HG03039 (cell line): ENCODE data around the gene AMPH.

Source experiments
- ATAC-seq: cut with Tn5 transposase; IDR thresholded peaks from one replicate; pipeline ENCODE4 v1.9.1; 2021; ENCODE audit warnings: mild to moderate bottlenecking, moderate library complexity; ENCODE audit not compliant: unreplicated experiment

Gene AMPH

DNA sequence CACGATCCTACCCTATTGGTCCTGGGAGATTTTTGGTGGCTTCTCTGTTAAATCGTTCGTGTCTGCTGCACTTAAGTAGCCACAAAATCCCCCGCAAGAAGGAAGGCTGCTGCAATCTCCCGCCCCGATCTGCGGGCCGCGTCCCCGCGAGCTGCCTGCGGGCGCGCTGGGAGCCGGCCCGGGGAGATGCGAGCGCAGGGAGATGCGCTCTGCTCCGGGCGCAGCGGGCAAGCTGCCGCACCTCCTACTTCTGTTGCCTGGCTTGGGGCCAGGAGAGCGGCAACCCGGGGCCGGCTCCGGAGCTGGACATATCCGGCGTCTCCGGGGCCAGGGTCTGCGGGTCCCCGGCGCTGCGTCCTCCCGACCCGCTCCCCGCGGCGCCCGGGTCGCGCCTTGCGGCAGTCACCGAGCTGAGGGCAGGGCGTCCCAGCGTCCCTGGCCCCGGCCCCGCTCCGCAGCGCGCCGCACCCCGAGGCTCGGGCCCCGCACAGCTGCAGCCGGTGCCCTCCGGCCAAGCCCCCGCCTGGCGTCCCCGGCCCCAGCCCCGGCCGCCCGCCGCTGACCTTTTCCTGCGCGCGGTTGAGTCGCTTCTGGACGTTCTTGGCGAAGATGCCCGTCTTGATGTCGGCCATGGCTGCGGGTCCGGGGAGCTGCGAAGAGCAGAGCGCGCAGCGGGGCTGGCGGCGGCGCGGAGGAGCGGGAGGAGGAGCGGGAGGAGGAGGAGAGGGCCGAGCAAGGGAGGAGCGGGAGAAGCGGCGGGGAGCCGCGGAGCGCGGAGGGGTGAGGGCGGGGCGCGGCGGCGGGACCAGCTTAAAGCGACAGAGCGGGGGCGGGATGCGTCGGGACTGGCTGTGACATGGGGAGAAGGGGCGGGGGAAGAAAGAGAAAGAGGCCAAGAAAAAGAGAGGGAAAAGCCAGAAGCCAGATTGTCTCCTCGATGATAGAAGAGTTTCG, at the start of gene AMPH:
TSS of gene AMPH (minus strand) at position 654 of the 954 bp plus-strand sequence. CDS start at position 632, 22 bp downstream.
- ATAC-seq, result no peak

DNA sequence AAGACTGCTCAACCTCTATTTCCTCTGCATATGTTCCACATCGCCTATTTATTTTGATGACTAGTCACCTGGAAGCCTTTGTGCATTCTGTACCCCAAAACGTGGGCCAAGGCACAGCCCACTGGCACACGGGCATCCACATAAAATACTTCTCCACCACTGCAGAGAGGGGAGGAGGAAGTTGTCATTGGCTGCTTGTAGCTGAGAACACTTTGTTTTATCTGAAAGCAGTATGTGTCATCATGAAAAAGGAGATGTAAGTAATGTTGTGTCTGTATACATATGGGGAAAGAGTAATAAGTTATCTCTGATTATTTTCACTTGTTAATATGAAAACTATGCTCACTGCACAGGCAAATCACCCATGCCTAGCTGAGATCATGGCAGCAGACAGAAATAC, 48.2 kb upstream of the AMPH start:
- no peak for ATAC-seq

DNA sequence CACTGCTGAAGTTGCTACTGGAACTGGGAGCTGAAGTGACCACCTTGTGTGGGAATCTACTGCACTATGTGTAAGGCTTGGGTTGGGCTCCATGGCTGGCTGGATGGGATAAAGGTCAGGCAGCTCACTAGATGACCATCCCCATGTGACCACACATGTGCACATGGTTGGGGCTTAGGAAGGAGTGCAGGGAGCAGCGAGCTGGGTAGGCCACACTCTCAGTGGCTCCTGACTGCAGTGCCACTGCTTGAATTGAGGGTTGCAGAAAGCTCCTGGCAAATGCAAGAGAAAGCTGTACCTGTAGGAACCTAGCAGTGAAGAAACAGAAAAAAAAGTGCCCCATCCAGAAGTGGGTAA, 47.5 kb upstream of the AMPH start:
- no peak for ATAC-seq

DNA sequence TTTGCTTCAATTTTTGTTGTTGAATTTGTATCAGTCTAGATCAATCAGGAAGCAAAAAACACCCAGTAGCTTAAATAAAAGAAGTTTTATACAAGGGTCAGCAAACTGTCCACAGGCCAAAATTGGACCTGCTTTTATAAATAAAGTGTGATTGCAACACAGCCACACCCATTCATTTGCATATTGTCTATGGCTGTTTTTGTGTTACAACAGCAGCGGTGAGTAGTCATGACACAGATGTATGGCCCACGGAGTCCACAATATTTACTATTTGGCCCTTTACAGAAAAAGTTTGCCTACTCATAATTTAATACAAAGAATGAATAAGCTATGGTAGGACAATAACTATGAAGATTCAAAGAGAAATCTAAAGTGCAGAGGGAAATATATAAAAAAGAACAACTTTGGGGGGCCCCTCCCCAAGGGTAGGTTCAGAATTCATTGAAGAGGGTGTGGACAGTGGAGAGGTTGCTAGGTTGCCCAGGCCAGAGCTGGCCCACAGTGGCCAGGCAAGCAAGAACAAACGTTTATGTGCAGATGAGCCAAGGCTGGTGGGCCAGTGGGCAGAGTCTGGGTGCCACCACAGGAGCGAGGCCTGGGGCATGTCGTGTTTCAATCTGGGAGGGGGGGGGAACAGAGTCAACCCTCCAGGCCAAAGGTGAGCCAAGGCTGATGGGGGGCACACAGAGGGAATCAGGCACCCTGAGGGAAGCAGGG, 47.0 kb upstream of the AMPH start:
- no peak for ATAC-seq

DNA sequence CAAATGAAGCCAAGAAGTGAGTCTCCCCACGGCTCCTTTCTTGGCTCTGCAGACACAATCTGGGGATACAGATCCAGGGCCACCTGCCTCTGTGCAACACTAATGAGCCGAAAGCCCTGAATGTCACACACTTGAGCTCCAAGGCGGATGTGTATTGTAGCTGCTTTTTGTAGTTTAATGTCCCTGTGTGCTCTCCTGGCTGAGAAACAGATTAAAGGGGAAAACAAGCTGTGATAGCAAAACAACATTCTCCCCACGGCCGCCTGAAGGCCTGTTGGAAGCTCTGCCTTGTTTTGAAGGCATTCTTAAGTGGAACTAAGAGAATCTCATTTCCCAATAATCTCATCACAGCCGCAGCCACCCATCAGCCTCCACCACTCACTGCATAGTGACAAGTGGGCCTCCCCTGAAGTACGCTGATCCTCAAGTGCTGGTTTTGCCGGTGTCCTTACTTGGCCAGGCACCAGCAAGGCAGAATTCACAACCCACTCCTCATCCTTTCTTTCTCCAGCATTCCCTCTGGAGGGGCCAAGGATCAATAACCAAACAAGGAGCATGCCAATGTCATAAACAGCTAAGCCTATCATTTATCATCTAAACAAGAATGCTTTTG, 44.4 kb upstream of the AMPH start:
- ATAC-seq, result no peak

DNA sequence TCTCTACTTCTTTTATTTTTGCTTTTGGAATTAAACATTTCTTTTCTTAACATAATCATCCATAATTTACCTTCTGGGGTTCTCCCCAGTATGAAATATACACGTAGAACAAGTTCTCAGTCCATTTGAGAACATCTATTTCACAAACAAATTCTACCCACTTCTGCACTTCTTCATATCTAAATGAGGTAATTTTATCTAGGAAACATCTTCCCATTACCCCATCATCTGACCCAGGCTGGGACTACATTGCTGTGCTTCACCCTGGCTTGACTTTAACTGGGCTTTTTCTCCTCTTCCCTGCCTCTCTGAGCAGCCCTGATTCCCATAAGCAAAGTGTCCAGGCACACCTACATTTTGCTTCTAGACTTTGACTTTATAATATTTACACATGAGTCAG, 43.3 kb upstream of the AMPH start:
- ATAC-seq, result no peak

DNA sequence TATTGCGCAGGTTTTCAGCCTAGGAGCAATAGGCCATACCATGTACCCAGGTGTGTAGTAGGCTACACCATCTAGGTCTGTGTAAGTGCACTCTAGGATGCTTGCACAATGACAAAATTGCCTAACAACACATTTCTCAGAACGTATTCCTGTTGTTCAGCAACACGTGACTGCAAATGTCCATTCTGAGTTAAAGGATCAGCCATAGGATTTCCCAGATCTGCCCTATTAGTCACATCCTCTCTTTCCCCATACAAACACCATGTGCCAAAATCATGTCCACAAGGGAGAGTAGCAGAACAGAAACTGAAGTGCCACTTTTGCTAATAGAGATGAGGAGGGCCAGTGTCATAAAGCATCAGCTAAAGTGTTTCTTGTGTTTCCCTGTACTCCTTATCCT, 42.6 kb upstream of the AMPH start:
- ATAC-seq, result no peak

DNA sequence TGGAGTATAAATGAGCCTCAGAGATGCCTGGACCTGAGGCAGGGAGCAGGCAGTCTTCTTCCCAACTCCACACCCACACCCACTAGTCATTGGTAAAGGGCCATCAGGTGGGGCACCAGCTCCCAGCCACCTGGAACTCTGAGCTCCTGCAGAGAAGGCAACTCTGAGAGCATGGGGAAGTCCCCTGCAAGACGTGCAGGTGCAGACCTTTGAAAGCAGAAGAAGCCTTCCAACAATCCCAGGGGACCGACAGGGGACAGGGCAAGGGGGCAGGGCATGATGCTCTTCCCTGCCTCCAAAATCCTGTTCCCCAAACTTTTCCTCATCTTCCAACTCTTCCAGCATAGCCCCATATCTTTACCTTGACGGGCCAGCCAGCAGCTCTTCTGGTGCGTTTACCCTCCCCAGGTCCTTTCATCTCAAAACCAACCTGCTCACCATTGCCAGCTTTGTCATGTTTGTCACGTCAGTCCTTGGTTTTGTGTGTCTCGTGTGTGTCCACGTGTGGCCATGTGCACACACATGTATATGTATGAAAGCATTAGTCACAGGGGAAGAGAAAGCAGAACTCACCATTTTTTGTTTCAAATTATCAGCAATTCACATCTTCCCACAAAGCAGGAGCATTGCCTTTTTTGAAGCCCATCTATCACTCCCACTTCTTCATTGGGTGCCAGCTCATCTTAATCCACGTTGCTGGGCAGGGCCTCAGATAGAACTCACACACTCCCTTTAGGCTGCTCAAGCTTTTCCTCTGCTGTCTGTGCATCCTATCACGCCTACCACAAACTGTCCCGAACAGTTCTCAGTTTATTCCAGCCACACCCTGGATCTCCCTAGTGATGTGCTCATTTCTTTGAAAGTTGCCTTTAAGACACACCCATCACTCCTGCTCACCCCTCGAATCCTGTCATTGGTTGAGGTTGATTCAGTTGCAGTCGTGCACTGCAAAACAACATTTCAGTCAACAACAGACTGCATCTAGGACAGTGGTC, 41.0 kb upstream of the AMPH start:
- no peak for ATAC-seq

DNA sequence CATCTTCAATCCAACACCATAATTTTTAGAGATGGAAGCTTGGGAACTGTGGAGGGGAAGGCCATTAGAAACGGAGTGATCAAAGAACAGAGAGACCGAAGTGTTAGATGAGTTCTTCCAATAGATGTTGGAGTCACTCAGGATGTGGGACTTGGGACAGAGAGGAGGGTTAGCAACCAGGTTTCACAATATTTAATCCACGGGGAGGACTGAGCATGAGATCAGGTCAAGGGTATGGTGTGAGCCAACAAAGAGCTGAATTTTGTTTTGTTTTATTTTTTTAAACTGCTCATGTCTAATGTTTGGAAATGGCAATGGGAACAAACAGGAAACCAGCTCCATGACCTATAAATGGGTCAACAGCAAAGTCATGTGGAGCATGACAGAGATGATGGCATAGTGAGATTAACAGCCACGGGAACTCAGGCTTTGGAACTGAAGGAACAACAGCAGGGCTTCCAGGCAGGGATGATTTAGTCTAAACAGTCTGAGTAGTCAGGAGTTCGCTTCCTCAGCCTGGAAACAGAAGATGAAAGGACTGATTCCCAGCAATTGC, 38.9 kb upstream of the AMPH start:
- no peak for ATAC-seq

DNA sequence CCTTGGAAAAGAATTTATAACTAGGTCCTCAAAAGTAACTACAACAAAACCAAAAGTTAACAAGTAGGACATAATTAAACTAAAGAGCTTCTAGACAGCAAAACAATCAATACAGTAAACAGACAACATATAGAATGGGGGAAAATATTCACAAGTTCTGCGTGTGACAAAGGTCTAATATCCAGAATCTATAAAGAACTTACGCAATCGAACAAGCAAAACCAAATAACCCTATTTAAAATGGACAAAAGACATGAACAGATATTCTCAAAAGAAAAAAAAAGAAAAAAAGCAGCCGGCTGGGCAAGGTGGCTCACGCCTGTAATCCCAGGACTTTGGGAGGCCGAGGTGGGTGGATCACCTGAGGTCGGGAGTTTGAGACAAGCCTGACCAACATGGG, 33.8 kb upstream of the AMPH start:
- no peak for ATAC-seq

DNA sequence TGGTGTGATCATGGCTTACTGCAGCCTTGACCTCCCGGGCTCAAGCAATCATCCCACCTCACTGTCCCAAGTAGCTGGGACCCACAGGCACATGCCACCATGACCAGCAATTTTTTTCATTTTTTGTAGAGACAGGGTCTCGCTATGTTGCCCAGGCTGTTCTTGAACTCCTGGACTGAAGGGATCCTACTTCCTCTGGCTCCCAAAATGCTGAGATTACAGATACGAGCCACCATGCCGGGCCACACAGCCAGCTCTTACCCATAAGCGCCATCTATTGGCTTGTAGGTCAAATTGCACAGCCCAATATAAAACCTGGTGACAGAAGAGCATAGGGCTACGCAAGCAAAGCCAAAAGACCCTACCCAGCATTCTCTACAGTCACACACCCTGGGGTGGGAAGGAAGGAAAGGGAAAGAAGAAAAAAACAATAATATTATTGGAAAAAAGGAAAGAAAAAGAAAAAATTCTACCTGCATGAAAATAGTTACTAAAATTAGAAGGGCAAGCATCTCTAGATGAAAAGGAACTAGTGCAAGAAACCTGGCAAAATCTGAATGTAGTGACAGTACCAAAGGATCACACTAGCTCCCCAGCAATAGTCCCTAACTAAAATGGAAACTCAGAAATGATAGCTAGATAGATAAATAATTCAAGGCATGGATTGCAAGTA, 29.4 kb upstream of the AMPH start:
- ATAC-seq, result no peak

DNA sequence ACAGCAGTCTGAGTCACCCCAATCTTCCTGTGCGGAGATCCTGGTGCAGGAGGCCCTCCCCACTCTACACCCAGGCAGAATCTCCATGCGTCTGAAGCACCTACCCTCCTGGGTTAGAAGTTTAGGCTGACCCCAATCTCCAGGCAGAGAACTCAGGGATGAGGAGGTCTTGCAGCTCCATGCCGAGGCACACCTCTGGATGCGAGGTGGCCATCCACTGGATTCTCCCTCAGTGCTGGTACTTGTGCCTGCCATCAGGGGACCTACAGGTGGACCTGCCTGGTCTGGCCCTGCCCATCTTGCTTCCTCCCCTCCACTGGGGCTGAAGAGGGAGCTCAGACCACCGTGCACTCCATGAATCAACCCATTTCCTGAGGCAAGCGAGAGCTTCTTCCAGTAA, 28.8 kb upstream of the AMPH start:
- ATAC-seq, result no peak

DNA sequence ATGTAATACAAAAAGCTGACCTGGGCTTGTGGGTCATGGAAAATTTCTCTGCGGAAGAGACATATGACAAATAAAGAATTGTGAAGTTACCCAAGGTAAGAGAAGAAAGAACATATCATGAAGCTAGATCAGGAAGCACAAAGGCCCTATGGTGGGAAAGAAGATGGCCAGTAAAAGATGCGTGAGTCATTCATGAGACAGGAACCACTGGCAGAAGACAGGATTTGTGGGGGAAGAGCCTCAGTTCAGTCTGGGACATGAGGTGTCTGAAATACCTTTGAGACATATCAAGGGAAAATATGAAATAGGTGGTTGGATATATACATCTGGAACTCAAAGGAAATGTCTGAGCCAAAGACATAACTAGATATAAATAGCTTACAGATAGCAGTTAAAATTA, 27.7 kb upstream of the AMPH start:
- ATAC-seq, result no peak

DNA sequence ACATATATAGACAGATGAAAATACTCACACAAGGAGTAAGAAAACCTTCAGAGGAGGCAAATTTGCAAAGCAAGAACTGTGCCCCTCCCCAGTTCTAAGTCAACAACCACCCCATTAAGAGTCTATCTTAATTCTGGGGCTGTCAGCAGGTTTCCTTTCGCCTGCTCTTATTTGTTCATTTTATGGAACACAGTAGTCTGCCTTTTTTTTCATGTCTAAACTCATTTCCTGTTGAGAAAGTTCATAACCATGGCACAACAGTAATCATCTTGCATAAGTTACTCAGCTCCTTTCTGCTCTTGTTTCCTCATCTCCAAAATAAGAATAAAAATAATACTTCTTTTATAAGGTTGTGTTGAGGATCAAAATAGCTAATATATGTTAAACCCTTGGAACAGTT, 25.8 kb upstream of the AMPH start:
- ATAC-seq, result no peak

DNA sequence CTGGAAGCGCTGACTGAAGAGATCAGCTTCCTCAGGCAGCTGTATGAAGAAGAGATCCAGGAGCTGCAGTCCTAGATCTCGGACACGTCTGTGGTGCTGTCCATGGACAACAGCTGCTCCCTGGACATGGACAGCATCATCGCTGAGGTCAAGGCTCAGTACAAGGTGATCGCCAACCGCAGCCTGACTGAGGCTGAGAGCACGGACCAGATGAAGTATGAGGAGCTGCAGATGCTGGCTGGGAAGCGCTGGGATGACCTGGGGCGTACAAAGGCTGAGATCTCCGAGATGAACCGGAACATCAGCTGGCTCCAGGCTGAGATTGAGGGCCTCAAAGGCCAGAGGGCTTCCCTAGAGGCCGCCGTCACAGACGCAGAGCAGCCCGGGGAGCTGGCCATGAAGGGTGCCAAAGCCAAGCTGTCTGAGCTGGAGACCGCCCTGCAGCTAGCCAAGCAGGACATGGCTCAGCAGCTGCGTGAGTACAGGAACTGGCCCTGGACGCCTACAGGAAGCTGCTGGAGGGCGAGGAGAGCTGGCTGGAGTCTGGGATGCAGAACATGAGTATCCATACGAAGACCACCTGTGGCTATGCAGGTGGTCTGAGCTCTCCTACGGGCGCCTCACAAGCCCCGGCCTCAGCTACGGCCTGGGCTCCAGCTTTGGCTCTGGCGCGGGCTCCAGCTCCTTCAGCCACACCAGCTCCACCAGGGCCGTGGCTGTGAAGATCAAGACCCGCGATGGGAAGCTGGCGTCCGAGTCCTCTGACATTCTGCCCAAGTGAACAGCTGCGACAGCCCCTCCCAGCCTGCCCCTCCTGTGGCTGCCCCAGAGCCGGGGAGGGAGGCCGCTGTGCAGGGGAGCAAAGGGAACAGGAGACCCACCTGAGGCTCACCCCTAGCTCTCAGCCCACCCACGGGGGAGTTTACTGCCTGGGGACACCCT, 24.9 kb upstream of the AMPH start:
- no peak for ATAC-seq

DNA sequence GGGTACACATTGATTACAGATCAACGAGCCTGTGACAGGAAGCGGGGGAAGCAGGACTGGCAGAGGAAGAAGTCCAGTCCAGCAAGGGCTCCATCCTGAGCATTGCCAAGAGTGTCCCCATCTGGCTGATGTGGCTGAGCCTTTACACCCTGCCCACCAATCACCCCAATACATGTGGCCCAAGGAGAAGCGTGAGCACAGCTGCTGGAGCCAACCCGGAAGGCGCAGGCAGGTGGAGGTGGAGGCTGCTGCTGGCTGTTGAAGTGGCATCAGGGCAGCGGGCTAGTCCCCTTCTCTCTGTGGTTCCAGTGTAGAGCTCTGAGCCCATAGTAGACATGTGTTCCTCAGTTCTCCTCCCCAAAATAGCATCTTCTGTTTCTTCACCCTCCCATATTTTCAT, 6.8 kb upstream of the AMPH start:
- ATAC-seq, result no peak

DNA sequence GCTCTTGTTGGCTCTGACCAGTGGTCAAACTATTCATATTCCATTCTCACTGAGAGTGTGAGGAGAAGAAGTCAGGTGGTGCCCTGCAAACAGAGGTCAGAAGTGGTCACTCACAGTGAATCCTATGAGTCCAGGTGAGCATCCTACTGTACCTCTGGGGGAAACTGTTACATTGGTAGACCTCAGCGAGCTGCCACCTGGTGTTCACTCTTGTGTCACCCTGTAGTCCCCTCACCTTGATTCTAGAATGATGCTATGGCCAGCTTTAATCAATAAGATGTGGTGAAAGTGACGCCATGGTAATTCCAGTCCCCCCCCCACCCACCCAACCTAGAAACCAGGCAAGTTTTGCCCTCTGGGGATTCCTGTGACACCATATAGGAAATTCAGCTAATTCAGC, 1.2 kb upstream of the AMPH start:
- no peak for ATAC-seq

DNA sequence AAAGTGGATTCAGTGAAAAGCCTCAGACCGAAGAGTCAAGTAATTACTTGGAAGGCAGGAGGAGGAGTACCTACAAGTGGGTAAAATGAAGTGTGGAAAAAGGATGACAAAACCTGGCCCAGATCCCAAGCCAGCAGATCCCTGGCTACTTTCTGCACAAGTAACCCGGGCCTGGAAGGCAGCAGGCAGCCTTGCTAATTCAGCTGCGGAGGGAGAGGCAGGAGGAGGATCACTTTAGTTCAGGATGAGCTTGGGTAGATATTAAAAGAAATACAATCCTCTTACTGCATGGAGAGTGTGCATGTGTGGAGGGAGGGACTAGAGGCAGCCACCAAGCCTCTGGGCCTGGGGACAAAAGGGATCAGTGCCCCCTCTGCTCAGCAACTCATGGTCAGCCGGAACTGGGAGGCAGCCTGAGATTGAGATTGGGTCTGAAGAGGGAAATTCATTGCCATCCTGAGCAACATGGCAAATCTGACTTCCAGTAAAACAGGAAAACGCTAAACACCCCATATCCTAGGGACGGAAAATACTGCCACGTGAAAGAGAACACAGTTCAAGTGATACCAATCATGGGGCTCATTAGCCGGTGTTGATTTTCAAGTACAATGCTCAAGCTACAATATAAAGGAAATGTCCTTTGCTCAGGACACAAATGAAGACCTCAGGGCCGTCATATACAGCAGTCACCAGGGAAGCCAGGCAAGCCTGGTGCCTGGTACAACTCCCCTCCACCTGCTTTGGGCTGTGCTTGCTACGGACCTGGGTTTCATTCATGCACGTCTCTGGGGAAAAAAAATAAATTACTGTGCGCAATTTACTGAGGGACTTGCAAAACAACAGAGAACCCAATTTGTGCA, 1.3 kb downstream of the AMPH start:
- ATAC-seq, result no peak
